HCT116 (cell line): ENCODE measurements around the gene SPRED3. TPM values are rescaled to one million over a fixed set of nuclear protein-coding genes. Genes with fewer than 3 reads are reported as not detected.

Experiments used
- ATAC-seq: fragments of 200-7000 bp; cut with Tn5 transposase; 2 replicates; pipeline ENCODE4 v1.9.1; 2020; ENCODE audit warnings: mild to moderate bottlenecking, moderate library complexity
- BruUV-seq: library from RNA; stranded (reverse); fragments of 400-500 nt; replicated peaks from 2 replicates; lab custom pipeline; 2021; lab: Mats Ljungman, UMichigan
- CTCF ChIA-PET: fragments of 300-600 bp; sonication (Branson Sonifier 250); formaldehyde crosslinking; loops from one replicate; lab custom pipeline; 2021; ENCODE audit warnings: antibody characterized with exemption; lab: Charles Lee
- POLR2A ChIA-PET: fragments of 300-600, 350-600 bp; sonication (Branson Sonifier 250); formaldehyde crosslinking; loops from one replicate; lab custom pipeline; 2021; ENCODE audit warnings: antibody characterized with exemption; lab: Charles Lee
- RAD21 ChIA-PET, 2 experiments: fragments of 300-600 bp; sonication (Branson Sonifier 250); formaldehyde crosslinking; loops; one replicate each; lab custom pipeline; 2023; ENCODE audit warnings: low total read pairs in 2 of 2; ENCODE audit not compliant: uncharacterized antibody in 2 of 2, unreplicated experiment in 2 of 2, low non-redundant PET in 1 of 2; lab: Charles Lee
- DNase-seq: peaks from one replicate; pipeline ENCODE4 v3.0.0-alpha.2; 2010; ENCODE audit warnings: low read depth, low spot score
- H2AFZ ChIP-seq: fragments of 200-600 bp; shearing (Covaris generic), sonication (generic); 2 replicates; pipeline ENCODE4 v1.6.1; 2017; ENCODE audit warnings: low read depth, mixed run types, mixed read lengths, antibody characterized with exemption, low read length; ENCODE audit not compliant: poor library complexity, severe bottlenecking
- H3K27ac ChIP-seq: 2 replicates; pipeline ENCODE4 v1.5.1; 2012; ENCODE audit warnings: low read depth, low read length
- H3K27me3 ChIP-seq: fragments of 200-600 bp; sonication (generic); 2 replicates; pipeline ENCODE4 v1.6.1; 2016; ENCODE audit warnings: mixed run types, low read length, mixed read lengths; ENCODE audit not compliant: insufficient read depth
- H3K36me3 ChIP-seq, 2 experiments: fragments of 200-500 bp in 1 of 2; fragments of 200-600 bp in 1 of 2; sonication (Bioruptor generic) in 1 of 2; sonication (generic) in 1 of 2; 2 replicates each; pipeline versions ENCODE4 v1.5.1 to v1.6.1; 2014 to 2016; ENCODE audit warnings: low read length in 2 of 2, inconsistent platforms in 1 of 2, mixed read lengths in 1 of 2, mixed run types in 1 of 2; ENCODE audit not compliant: insufficient read depth in 2 of 2, control insufficient read depth in 1 of 2
- H3K4me1 ChIP-seq, 2 experiments: fragments of 200-600 bp in 1 of 2; sonication (generic) in 1 of 2; 2 replicates each; pipeline versions ENCODE4 v1.5.1 to v1.6.1; 2012 to 2017; ENCODE audit warnings: low read length in 2 of 2, inconsistent platforms in 1 of 2, mild to moderate bottlenecking in 1 of 2, mixed read lengths in 1 of 2, mixed run types in 1 of 2, moderate library complexity in 1 of 2; ENCODE audit not compliant: insufficient read depth in 2 of 2, control insufficient read depth in 1 of 2
- H3K4me2 ChIP-seq: fragments of 200-600 bp; sonication (generic); 2 replicates; pipeline ENCODE4 v1.6.1; 2017; ENCODE audit warnings: mixed run types, low read length, mixed read lengths
- H3K4me3 ChIP-seq, 2 experiments: fragments of 200-600 bp in 1 of 2; sonication (generic) in 1 of 2; replicated peaks in 1 of 2; 2 replicates each; pipeline ENCODE4 v1.5.1; 2011 to 2016; ENCODE audit warnings: low read length in 2 of 2, control low read depth in 1 of 2, low read depth in 1 of 2, mild to moderate bottlenecking in 1 of 2, mixed read lengths in 1 of 2, mixed run types in 1 of 2
- H3K79me2 ChIP-seq: fragments of 200-600 bp; sonication (generic); 2 replicates; pipeline ENCODE4 v1.6.1; 2017; ENCODE audit warnings: mild to moderate bottlenecking, mixed run types, low read length, moderate library complexity, mixed read lengths; ENCODE audit not compliant: insufficient read depth
- H3K9ac ChIP-seq: fragments of 200-600 bp; sonication (generic); 2 replicates; pipeline ENCODE4 v1.6.1; 2016; ENCODE audit warnings: low read length, mixed read lengths
- H3K9me2 ChIP-seq: fragments of 200-600 bp; sonication (generic), shearing (Covaris generic); 2 replicates; pipeline ENCODE4 v1.6.1; 2017; ENCODE audit warnings: mixed run types, mild to moderate bottlenecking, moderate library complexity; ENCODE audit not compliant: insufficient read depth
- H3K9me3 ChIP-seq, 2 experiments: fragments of 200-500 bp in 1 of 2; fragments of 200-600 bp in 1 of 2; sonication (Bioruptor generic) in 1 of 2; sonication (generic) in 1 of 2; 2 replicates each; pipeline ENCODE4 v1.6.1; 2014 to 2017; ENCODE audit warnings: low read length in 2 of 2, mixed read lengths in 2 of 2, inconsistent platforms in 1 of 2, low read depth in 1 of 2, mild to moderate bottlenecking in 1 of 2, mixed run types in 1 of 2, moderate library complexity in 1 of 2; ENCODE audit not compliant: control insufficient read depth in 1 of 2, insufficient read depth in 1 of 2
- H4K20me1 ChIP-seq: fragments of 200-600 bp; sonication (generic), shearing (Covaris generic); 2 replicates; pipeline ENCODE4 v1.6.1; 2017; ENCODE audit warnings: mixed run types, mild to moderate bottlenecking, moderate library complexity; ENCODE audit not compliant: insufficient read depth
- CBX3 ChIP-seq: IDR thresholded peaks from 2 replicates; pipeline ENCODE4 v1.6.1; 2012; ENCODE audit warnings: low read depth
- CEBPB ChIP-seq: IDR thresholded peaks from 2 replicates; pipeline ENCODE4 v1.6.1; 2012; ENCODE audit warnings: low read depth
- EZH2phosphoT487 ChIP-seq: fragments of 200-600 bp; IDR thresholded peaks from 2 replicates; pipeline ENCODE4 v1.6.1; 2018; ENCODE audit warnings: antibody characterized with exemption, borderline replicate concordance
- FOSL1 ChIP-seq: IDR thresholded peaks from 2 replicates; pipeline ENCODE4 v1.6.1; 2012; ENCODE audit warnings: low read depth
- JUND ChIP-seq: IDR thresholded peaks from 2 replicates; pipeline ENCODE4 v1.6.1; 2012
- POLR2A ChIP-seq: IDR thresholded peaks from 2 replicates; pipeline ENCODE4 v1.7.0; 2011; ENCODE audit warnings: borderline replicate concordance; ENCODE audit not compliant: insufficient read depth, insufficient read length; ENCODE audit errors: extremely low read depth
- POLR2AphosphoS5 ChIP-seq: IDR thresholded peaks from 2 replicates; pipeline ENCODE4 v1.6.1; 2011; ENCODE audit warnings: mild to moderate bottlenecking, low read depth, low read length, moderate library complexity
- REST ChIP-seq: IDR thresholded peaks from 2 replicates; pipeline ENCODE4 v1.6.1; 2012; ENCODE audit warnings: low read depth
- SRF ChIP-seq: IDR thresholded peaks from 2 replicates; pipeline ENCODE4 v1.6.1; 2012; ENCODE audit warnings: low read depth
- ZBTB33 ChIP-seq: IDR thresholded peaks from 2 replicates; pipeline ENCODE4 v1.6.1; 2011; ENCODE audit warnings: mild to moderate bottlenecking, low read length, moderate library complexity; ENCODE audit not compliant: insufficient replicate concordance; ENCODE audit errors: extremely low read depth
- ZNF274 ChIP-seq: fragments of 200-500 bp; sonication (Bioruptor generic); IDR thresholded peaks from 2 replicates; pipeline ENCODE4 v1.6.1; 2014; ENCODE audit warnings: mild to moderate bottlenecking, low read depth, low read length, inconsistent platforms
- intact Hi-C: fragments of 100-400 bp; cut with micrococcal nuclease; formaldehyde crosslinking; loops from 2 replicates; pipeline ENCODE4 v1.10.0; 2022
- total RNA-seq: library from RNA; stranded (reverse); gene quantifications from one replicate; pipeline ENCODE4 v1.2.1, GENCODE V29; 2021; ENCODE audit not compliant: unreplicated experiment

Gene SPRED3
- total RNA-seq, 1 experiment from 2014 or later, result 3.4 TPM

GRCh38 chr19:38346837-38347236 is 41.7 kb upstream of the SPRED3 start:
- ATAC-seq (no peak), DNase-seq (no peak)
- no peaks in the 10 kb centered on the region for H3K9me3 ChIP-seq
- H3K27ac ChIP-seq, result no peak overlapping the region
- ChIA-PET CTCF (no interaction called here), RAD21 (no interaction called here), POLR2A (no interaction called here)
- no peaks in the 10 kb centered on the region for H3K79me2 ChIP-seq
- H3K9me2 ChIP-seq, result no peaks in the 10 kb centered on the region
- no peaks in the 10 kb centered on the region for H4K20me1 ChIP-seq
- TF ChIP-seq FOSL1 (no peak), REST (no peak), POLR2A (no peak), JUND (no peak), CBX3 (no peak)
- no peak overlapping the region for H3K4me3 ChIP-seq
- no TSS peak for BruUV-seq
- H3K9ac ChIP-seq, result no peak overlapping the region
- intact Hi-C loops, result no loop called here
- H3K27me3 ChIP-seq, result no peaks in the 10 kb centered on the region
- peaks cover 0 to 12% of the 10 kb centered on the region in 2 experiments; a peak in 2 of 4 replicates for H3K4me1 ChIP-seq
- no peak overlapping the region for H2AFZ ChIP-seq
- no peaks in the 10 kb centered on the region; a peak in 1 of 4 replicates for H3K36me3 ChIP-seq
- no peak overlapping the region for H3K4me2 ChIP-seq

- POLR2A ChIA-PET, result no interaction called here
- Histone ChIP-seq H3K9ac (no peak overlapping the region), H3K79me2 (no peaks in the 10 kb centered on the region), H3K4me3 (no peak overlapping the region), H3K27me3 (no peaks in the 10 kb centered on the region), H3K27ac (no peak overlapping the region), H3K4me2 (no peak overlapping the region), H2AFZ (no peak overlapping the region), H3K4me1 (peaks cover 0 to 12% of the 10 kb centered on the region in 2 experiments; a peak in 2 of 4 replicates), H3K9me3 (no peaks in the 10 kb centered on the region), H3K36me3 (no peaks in the 10 kb centered on the region), H4K20me1 (no peaks in the 10 kb centered on the region), H3K9me2 (no peaks in the 10 kb centered on the region)
- BruUV-seq, result no TSS peak
- CTCF ChIA-PET, result interaction anchor here (0.6 kb wide), 1 partner anchor 52 kb away, joined by 3 read pairs; no protein-coding TSS in a partner anchor
- ATAC-seq (no peak), DNase-seq (no peak)
- RAD21 ChIA-PET, result no interaction called here
- intact Hi-C loops, result no loop called here
- TF ChIP-seq EZH2phosphoT487 (no peak), FOSL1 (no peak), CEBPB (no peak), SRF (no peak), REST (no peak), ZNF274 (no peak), POLR2AphosphoS5 (no peak), ZBTB33 (no peak)
These were observed 37.6 kb upstream of the SPRED3 start for GRCh38 chr19:38350883-38351282.
